ENCODE data around the gene TAF1. TPM values are rescaled to one million over a fixed set of nuclear protein-coding genes. Genes with fewer than 3 reads are reported as not detected.

Gene TAF1
- total and polyA plus RNA-seq, 9 of the 15 experiments (the other 6 are each of a cell fraction or from before 2014, with no cell fraction given): 6.4 to 45.1 (median 38.1) TPM

DNA sequence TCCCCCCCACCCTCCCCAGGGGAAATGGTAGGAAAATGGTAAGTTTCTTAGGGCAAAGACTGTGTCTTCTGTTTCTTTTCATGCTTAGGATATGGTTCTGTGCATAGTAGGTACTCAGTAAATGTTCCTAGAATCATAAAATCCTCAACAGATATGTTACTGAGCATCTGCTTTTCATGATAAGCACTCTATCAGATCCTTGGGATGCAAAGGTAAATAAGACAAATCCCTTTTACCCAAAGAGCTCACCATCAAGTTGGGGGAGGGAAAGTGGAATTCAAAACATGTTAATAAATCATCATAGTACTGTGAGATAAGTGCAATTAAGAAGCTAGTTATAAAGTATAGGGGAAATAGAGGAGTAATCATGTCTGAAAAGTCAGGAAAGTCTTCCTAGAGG, 98.8 kb downstream of the TAF1 start (continued):
- TF ChIP-seq, protein P1, sequence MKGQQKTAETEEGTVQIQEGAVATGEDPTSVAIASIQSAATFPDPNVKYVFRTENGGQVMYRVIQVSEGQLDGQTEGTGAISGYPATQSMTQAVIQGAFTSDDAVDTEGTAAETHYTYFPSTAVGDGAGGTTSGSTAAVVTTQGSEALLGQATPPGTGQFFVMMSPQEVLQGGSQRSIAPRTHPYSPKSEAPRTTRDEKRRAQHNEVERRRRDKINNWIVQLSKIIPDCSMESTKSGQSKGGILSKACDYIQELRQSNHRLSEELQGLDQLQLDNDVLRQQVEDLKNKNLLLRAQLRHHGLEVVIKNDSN (CRISPR knock-in tag; IDR thresholded peaks at IDR 0.05): no peak
- no peak for TF ChIP-seq ZNF76 (CRISPR knock-in tag; IDR thresholded peaks at IDR 0.05; ENCODE audit: borderline replicate concordance)
- no peak for TF ChIP-seq ARID2 (IDR thresholded peaks at IDR 0.05)
- TF ChIP-seq SMAD1 (IDR thresholded peaks at IDR 0.05; ENCODE audit: low read depth, low read length, partially characterized antibody): no peak
- TF ChIP-seq ZNF436 (CRISPR knock-in tag; IDR thresholded peaks at IDR 0.05): no peak
- TF ChIP-seq, protein P2, sequence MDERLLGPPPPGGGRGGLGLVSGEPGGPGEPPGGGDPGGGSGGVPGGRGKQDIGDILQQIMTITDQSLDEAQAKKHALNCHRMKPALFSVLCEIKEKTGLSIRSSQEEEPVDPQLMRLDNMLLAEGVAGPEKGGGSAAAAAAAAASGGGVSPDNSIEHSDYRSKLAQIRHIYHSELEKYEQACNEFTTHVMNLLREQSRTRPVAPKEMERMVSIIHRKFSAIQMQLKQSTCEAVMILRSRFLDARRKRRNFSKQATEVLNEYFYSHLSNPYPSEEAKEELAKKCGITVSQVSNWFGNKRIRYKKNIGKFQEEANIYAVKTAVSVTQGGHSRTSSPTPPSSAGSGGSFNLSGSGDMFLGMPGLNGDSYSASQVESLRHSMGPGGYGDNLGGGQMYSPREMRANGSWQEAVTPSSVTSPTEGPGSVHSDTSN (CRISPR knock-in tag; IDR thresholded peaks at IDR 0.05; ENCODE audit: low read depth): no peak
- TF ChIP-seq, protein P2 (tag; conservative IDR thresholded peaks at IDR 0.05; ENCODE audit: low read depth): no peak
- TF ChIP-seq ZNF551 (CRISPR knock-in tag; IDR thresholded peaks at IDR 0.05): no peak
- TF ChIP-seq ZFP30 (CRISPR knock-in tag; IDR thresholded peaks at IDR 0.05; ENCODE audit: borderline replicate concordance): no peak
- no peak for TF ChIP-seq YY1 (IDR thresholded peaks at IDR 0.05; ENCODE audit: borderline replicate concordance in 1 of 3, control insufficient read depth in 1 of 3, extremely low read depth in 1 of 3, insufficient read depth in 3 of 3, insufficient read length in 1 of 3, insufficient replicate concordance in 2 of 3, low read depth in 1 of 3, low read length in 2 of 3)
- no peak for TF ChIP-seq NEUROD1 (IDR thresholded peaks at IDR 0.05; ENCODE audit: borderline replicate concordance, low read depth, low read length, partially characterized antibody)
- TF ChIP-seq SIX5 (IDR thresholded peaks at IDR 0.05; ENCODE audit: borderline replicate concordance in 1 of 2, insufficient read depth in 1 of 2, low read depth in 1 of 2, low read length in 2 of 2): no peak
- TF ChIP-seq ZNF134 (CRISPR knock-in tag; conservative IDR thresholded peaks at IDR 0.05): no peak
- no peak for TF ChIP-seq HMGN3 (IDR thresholded peaks at IDR 0.05; ENCODE audit: borderline replicate concordance, extremely low read depth, insufficient read length, low read depth, low read length)
- TF ChIP-seq, protein P3, sequence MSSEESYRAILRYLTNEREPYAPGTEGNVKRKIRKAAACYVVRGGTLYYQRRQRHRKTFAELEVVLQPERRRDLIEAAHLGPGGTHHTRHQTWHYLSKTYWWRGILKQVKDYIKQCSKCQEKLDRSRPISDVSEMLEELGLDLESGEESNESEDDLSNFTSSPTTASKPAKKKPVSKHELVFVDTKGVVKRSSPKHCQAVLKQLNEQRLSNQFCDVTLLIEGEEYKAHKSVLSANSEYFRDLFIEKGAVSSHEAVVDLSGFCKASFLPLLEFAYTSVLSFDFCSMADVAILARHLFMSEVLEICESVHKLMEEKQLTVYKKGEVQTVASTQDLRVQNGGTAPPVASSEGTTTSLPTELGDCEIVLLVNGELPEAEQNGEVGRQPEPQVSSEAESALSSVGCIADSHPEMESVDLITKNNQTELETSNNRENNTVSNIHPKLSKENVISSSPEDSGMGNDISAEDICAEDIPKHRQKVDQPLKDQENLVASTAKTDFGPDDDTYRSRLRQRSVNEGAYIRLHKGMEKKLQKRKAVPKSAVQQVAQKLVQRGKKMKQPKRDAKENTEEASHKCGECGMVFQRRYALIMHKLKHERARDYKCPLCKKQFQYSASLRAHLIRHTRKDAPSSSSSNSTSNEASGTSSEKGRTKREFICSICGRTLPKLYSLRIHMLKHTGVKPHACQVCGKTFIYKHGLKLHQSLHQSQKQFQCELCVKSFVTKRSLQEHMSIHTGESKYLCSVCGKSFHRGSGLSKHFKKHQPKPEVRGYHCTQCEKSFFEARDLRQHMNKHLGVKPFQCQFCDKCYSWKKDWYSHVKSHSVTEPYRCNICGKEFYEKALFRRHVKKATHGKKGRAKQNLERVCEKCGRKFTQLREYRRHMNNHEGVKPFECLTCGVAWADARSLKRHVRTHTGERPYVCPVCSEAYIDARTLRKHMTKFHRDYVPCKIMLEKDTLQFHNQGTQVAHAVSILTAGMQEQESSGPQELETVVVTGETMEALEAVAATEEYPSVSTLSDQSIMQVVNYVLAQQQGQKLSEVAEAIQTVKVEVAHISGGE (CRISPR knock-in tag; IDR thresholded peaks at IDR 0.05): no peak
- no peak for TF ChIP-seq HDAC8 (tag; IDR thresholded peaks at IDR 0.05)
- TF ChIP-seq ZNF57 (CRISPR knock-in tag; IDR thresholded peaks at IDR 0.05): no peak
- no peak for TF ChIP-seq ATF1 (CRISPR knock-in tag; IDR thresholded peaks at IDR 0.05)
- no peak for TF ChIP-seq ATF1 (tag; IDR thresholded peaks at IDR 0.05)
- TF ChIP-seq GATA2 (CRISPR knock-in tag; IDR thresholded peaks at IDR 0.05): no peak
- no peak for TF ChIP-seq NFE2L1 (tag; IDR thresholded peaks at IDR 0.05; ENCODE audit: borderline replicate concordance, low read depth)
- TF ChIP-seq IRF2 (CRISPR knock-in tag; IDR thresholded peaks at IDR 0.05): no peak

All from K562 (cell line).